ENCODE measurements around the gene PDE1A.

DNA sequence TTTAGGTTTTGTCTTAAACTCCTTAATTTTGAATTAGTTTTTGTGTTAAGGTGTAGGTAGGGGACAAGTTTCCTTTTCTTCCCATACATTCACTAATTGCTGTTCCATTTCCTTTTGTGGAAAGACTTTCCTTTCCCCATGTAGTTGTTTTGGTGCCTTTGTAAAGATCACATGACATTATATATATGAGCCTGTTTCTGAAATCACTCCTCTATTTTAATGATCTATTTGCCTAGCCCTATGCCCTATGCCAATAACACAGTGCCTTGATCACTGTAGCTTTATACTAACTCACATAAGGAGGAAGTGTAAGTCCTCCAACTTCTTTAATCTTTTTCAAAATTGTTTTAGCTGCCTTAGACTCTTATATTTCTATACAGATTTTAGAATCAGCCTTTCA, 229.3 kb downstream of the PDE1A start:
- TF ChIP-seq IKZF1 (conservative IDR thresholded peaks at IDR 0.05), result no peak
- TF ChIP-seq, protein P1, sequence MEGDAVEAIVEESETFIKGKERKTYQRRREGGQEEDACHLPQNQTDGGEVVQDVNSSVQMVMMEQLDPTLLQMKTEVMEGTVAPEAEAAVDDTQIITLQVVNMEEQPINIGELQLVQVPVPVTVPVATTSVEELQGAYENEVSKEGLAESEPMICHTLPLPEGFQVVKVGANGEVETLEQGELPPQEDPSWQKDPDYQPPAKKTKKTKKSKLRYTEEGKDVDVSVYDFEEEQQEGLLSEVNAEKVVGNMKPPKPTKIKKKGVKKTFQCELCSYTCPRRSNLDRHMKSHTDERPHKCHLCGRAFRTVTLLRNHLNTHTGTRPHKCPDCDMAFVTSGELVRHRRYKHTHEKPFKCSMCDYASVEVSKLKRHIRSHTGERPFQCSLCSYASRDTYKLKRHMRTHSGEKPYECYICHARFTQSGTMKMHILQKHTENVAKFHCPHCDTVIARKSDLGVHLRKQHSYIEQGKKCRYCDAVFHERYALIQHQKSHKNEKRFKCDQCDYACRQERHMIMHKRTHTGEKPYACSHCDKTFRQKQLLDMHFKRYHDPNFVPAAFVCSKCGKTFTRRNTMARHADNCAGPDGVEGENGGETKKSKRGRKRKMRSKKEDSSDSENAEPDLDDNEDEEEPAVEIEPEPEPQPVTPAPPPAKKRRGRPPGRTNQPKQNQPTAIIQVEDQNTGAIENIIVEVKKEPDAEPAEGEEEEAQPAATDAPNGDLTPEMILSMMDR (IDR thresholded peaks at IDR 0.05 in 2 of 3, conservative IDR thresholded peaks at IDR 0.05 in 1 of 3; ENCODE audit: control insufficient read depth in 2 of 3, extremely low read depth in 1 of 3, insufficient read depth in 1 of 3, low read depth in 3 of 3, low read length in 3 of 3), result no peak
- no peak for TF ChIP-seq CBX5 (IDR thresholded peaks at IDR 0.05; ENCODE audit: low read depth)
- no peak for TF ChIP-seq BCL11A (IDR thresholded peaks at IDR 0.05; ENCODE audit: low read depth, low read length)
- no peak for TF ChIP-seq POLR2AphosphoS5 (IDR thresholded peaks at IDR 0.05; ENCODE audit: low read length)
- TF ChIP-seq RFX5 (IDR thresholded peaks at IDR 0.05; ENCODE audit: low read depth, low read length), result no peak
- TF ChIP-seq, protein P2, sequence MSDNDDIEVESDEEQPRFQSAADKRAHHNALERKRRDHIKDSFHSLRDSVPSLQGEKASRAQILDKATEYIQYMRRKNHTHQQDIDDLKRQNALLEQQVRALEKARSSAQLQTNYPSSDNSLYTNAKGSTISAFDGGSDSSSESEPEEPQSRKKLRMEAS (IDR thresholded peaks at IDR 0.05; ENCODE audit: low read depth, low read length), result no peak
- no peak for TF ChIP-seq ETV6 (conservative IDR thresholded peaks at IDR 0.05 in 1 of 2, IDR thresholded peaks at IDR 0.05 in 1 of 2; ENCODE audit: borderline replicate concordance in 1 of 2, low read depth in 1 of 2)

Data from GM12878 (cell line).